DMS53 treated with DMSO at 0.1 percent for 48 hours (cell line): ENCODE results near the gene CCL26.
"Not testable (repeated sequence)": the region's sequence is repeated elsewhere in the genome, so short reads cannot be mapped to it uniquely, and the experiment has no call there.

Experiments used
- DNase-seq: peaks from one replicate; lab custom pipeline; 2025; ENCODE audit not compliant: unreplicated experiment; lab: John Stamatoyannopoulos, UW

CCL26 gene

GRCh38 chr7:75793676-75794075 is 21.7 kb upstream of the CCL26 start:
- DNase-seq: no peak

- not testable (repeated sequence) for DNase-seq
These were observed 20.6 kb upstream of the CCL26 start for GRCh38 chr7:75792567-75792966.

DNA sequence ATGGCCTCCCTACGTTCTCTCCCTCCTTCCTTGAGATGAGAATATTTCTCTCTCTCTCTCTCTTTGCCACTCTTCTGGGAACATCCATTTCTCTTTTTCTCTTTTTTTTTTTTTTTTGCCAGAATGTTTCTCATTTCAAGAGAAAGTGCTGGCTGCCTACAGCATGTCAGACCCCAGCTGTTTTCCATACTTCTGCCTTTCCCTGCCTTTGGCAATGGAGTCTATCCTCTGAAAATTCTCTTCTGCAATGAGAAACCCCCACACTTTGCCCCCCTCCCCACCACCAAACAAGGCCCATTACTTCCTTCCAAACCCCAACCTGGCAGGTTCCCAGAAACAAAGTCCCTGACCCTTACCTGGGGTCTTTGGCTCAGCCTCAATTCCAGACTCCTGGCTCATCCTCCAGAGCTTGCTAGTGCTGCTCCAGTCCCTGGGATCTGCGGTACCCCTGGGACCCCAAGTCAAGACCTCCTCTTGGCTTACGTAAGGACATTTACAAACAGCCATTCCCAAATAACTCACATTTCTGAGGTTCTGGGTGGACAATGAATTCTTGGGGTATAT is 17.4 kb upstream of the CCL26 start:
- DNase-seq: no peak

DNA sequence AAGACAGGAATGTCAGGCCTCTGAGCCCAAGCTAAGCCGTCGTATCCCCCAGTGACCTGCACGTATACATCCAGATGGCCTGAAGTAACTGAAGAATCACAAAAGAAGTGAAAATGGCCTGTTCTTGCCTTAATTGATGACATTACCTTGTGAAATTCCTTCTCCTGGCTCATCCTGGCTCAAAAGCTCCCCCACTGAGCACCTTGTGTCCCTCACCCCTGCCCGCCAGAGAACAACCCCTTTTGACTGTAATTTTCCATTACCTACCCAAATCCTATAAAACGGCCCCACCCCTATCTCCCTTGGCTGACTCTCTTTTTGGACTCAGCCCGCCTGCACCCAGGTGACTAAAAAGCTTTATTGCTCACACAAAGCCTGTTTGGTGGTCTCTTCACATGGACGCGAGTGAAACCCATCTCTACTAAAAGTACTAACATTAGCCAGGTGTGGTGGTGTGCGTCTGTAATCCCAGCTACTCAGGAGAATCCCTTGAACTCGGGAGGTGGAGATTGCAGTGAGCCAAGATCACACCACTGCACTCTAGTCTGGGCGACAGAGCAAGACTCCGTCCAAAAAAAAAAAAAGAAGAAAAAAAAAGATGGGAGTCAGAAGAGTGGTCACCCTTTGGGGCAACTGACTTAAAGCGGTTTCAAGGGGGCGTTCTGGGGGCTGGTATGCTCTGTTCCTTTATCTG is 16.3 kb upstream of the CCL26 start:
- DNase-seq: not testable (repeated sequence)

GRCh38 chr7:75783058-75783457 is 11.0 kb upstream of the CCL26 start:
- DNase-seq: not testable (repeated sequence)

GRCh38 chr7:75780647-75781273 is 8.7 kb upstream of the CCL26 start:
- not testable (repeated sequence) for DNase-seq

GRCh38 chr7:75779516-75779915 is 7.5 kb upstream of the CCL26 start:
- DNase-seq: not testable (repeated sequence)

GRCh38 chr7:75779035-75779434 is 7.0 kb upstream of the CCL26 start:
- DNase-seq: not testable (repeated sequence)

DNA sequence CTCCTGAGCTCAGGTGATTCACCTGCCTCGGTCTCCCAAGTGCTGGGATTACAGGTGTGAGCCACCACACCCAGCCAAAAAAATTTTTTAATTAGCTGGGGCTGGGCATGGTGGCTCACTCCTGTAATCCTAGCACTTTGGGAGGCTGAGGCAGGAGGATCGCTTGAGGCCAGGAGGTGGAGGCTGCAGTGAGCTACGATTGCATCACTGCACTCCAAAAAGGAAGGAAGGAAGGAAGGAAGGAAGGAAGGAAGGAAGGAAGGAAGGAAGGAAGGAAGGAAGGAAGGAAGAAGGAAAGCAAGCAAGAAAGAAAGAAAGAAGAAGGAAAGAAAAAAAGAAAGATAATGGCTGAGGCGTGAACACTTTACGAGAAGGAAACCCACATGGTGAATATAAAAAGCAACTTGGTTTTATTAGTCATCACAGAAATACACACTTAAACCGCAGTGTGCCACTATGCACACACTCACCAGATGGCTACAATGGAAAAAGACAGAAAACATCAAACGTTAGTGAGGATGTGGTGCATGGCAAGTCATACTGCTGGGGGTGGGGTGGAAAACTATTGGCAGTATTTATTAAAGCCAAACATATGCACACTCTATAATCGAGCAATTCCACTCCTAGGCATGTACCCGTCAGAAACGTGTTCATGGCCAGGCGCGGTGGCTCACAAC is 4.4 kb upstream of the CCL26 start:
- peak; percentile 65 for DNase-seq

GRCh38 chr7:75773958-75774357 is 1.9 kb upstream of the CCL26 start:
- DNase-seq: not testable (repeated sequence)

DNA sequence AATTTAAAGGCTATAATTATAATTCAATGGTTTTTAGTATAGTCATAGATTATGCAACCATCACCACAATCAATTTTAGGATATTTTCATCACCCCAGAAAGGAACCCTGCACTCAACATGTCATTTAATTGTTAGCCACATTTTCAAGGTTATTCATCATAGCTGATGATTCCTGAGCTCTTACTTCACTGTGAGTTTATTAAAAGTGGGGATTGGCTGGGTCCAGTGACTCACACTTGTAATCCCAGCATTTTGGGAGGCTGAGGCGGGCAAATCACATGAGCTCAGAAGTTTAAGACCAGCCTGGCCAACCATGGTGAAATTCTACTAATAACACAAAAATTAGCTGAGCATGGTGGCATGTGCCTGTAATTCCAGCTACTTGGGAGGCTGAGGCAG is 787 bp downstream of the CCL26 start:
- DNase-seq: no peak

GRCh38 chr7:75762350-75762917 is 9.6 kb downstream of the CCL26 start:
- DNase-seq: peak; percentile 80

GRCh38 chr7:75761801-75762200 is 10.2 kb downstream of the CCL26 start:
- not testable (repeated sequence) for DNase-seq

DNA sequence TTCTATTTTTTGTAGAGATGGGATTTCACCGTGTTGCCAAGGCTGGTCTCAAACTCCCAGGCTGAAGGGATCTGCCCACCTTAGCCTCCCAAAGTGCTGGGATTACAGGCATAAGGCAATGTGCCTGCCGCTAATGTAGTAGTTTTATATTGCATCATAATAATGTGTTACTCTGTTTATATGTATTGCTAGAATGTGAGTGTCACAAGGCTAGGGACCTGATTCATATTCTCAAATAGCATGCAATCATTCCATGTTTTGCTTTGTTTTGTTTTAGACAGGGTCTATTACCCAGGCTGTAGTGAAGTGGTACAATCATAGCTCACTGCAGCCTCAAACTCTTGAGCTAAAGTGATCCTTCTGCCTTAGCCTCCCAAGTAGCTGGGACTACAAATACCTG is 13.5 kb downstream of the CCL26 start:
- no peak for DNase-seq

GRCh38 chr7:75757860-75758259 is 14.2 kb downstream of the CCL26 start:
- no peak for DNase-seq

GRCh38 chr7:75756991-75757676 is 14.9 kb downstream of the CCL26 start:
- peak; percentile 29 for DNase-seq

- DNase-seq: no peak
These were observed 15.6 kb downstream of the CCL26 start for GRCh38 chr7:75756206-75756990.

- no peak for DNase-seq
These were observed 28.6 kb downstream of the CCL26 start for GRCh38 chr7:75743455-75743859.

- DNase-seq: no peak
These were observed 31.0 kb downstream of the CCL26 start for GRCh38 chr7:75740846-75741497.
